A549 (cell line): Measurements from ENCODE around the gene PCDH9. TPM values are rescaled to one million over a fixed set of nuclear protein-coding genes. Genes with fewer than 3 reads are reported as not detected.

Experiments used
- ATAC-seq, 2 experiments: fragments of 200-7000 bp in 1 of 2; fragments of >200 bp in 1 of 2; cut with Nextera tagmentation in 1 of 2; cut with Tn5 transposase in 1 of 2; 3 replicates each; pipeline versions ENCODE4 v1.8.0 to v1.9.1; 2018 to 2020; ENCODE audit warnings: mild to moderate bottlenecking in 1 of 2, moderate library complexity in 1 of 2
- CTCF ChIA-PET: fragments of 300-600 bp; sonication (Branson Sonifier 250); formaldehyde crosslinking; extraction: SDS; loops from one replicate; lab custom pipeline; 2021; ENCODE audit warnings: antibody characterized with exemption, inconsistent platforms; lab: Yijun Ruan, JAX
- POLR2A ChIA-PET: fragments of 350-600 bp; formaldehyde crosslinking; extraction: SDS; loops from one replicate; lab custom pipeline; 2021; ENCODE audit warnings: antibody characterized with exemption, inconsistent platforms; lab: Yijun Ruan, JAX
- DNase-seq, 2 experiments: peaks; one replicate each; pipeline versions ENCODE4 v3.0.0 to v3.0.0-alpha.2; 2011 to 2016; ENCODE audit warnings: low read depth in 1 of 2, low spot score in 1 of 2
- FAIRE-seq: peaks from 2 replicates; lab custom pipeline; 2011; peaks lifted over from hg19 to GRCh38; lab: Jason Lieb, UNC
- H3K27ac ChIP-seq, 2 experiments: fragments of >200 bp; sonication (Bioruptor Twin); formaldehyde crosslinking; 3 replicates each; pipeline ENCODE4 v1.5.1; 2016 to 2017
- H3K4me1 ChIP-seq: fragments of >200 bp; sonication (Bioruptor Twin); formaldehyde crosslinking; 3 replicates; pipeline ENCODE4 v1.6.1; 2016
- H3K4me2 ChIP-seq: fragments of >200 bp; sonication (Bioruptor Twin); formaldehyde crosslinking; 3 replicates; pipeline ENCODE4 v1.6.1; 2016
- H3K4me3 ChIP-seq: fragments of >200 bp; sonication (Bioruptor Twin); formaldehyde crosslinking; 3 replicates; pipeline ENCODE4 v1.5.1; 2016
- H3K9me3 ChIP-seq: fragments of >200 bp; sonication (Bioruptor Twin); formaldehyde crosslinking; 3 replicates; pipeline ENCODE4 v1.6.1; 2016
- CEBPB ChIP-seq, 2 experiments: fragments of >200 bp in 1 of 2; sonication (Bioruptor Twin) in 1 of 2; formaldehyde crosslinking in 1 of 2; IDR thresholded peaks; 2 replicates each; pipeline ENCODE4 v1.6.1; 2012 to 2016
- CHD4 ChIP-seq: fragments of 200-600 bp; sonication (generic); IDR thresholded peaks from 2 replicates; pipeline ENCODE4 v1.6.1; 2016; ENCODE audit warnings: antibody characterized with exemption, mild to moderate bottlenecking, borderline replicate concordance
- EHF ChIP-seq: fragments of 250-450 bp; sonication (Bioruptor Pico); IDR thresholded peaks from 2 replicates; pipeline ENCODE4 v1.5.0; 2020; ENCODE audit warnings: mild to moderate bottlenecking
- FOSB ChIP-seq: fragments of 250-450 bp; sonication (Bioruptor Pico); IDR thresholded peaks from 2 replicates; pipeline ENCODE4 v1.5.0; 2020; ENCODE audit warnings: mild to moderate bottlenecking, moderate library complexity
- FOSL2 ChIP-seq, 2 experiments: fragments of 450-650 bp in 1 of 2; fragments of >200 bp in 1 of 2; sonication (Bioruptor Twin) in 1 of 2; formaldehyde crosslinking; IDR thresholded peaks; 2 replicates each; pipeline versions ENCODE4 v1.5.0 to v1.6.1; 2016 to 2020; ENCODE audit warnings: mild to moderate bottlenecking in 1 of 2, moderate library complexity in 1 of 2
- GATA3 ChIP-seq: IDR thresholded peaks from 2 replicates; pipeline ENCODE4 v1.6.1; 2012; ENCODE audit warnings: borderline replicate concordance
- HOXA7 ChIP-seq: fragments of 250-450 bp; sonication (Bioruptor Pico); IDR thresholded peaks from 2 replicates; pipeline ENCODE4 v1.5.0; 2020; ENCODE audit warnings: mild to moderate bottlenecking, moderate library complexity
- HOXB5 ChIP-seq: fragments of 250-450 bp; sonication (Bioruptor Pico); IDR thresholded peaks from 2 replicates; pipeline ENCODE4 v1.5.0; 2020; ENCODE audit warnings: mild to moderate bottlenecking, moderate library complexity
- JUN ChIP-seq, 2 experiments: fragments of >200 bp; sonication (Bioruptor Twin); formaldehyde crosslinking; IDR thresholded peaks; 2 replicates in 1 of 2; 3 replicates in 1 of 2; pipeline ENCODE4 v1.6.1; 2016 to 2017
- KDM1A ChIP-seq: fragments of 200-600 bp; sonication (generic); IDR thresholded peaks from 2 replicates; pipeline ENCODE4 v1.6.1; 2016; ENCODE audit warnings: low read depth, mild to moderate bottlenecking
- MAFK ChIP-seq: fragments of 450-650 bp; IDR thresholded peaks from 2 replicates; pipeline ENCODE4 v1.6.1; 2014; ENCODE audit not compliant: partially characterized antibody
- NFE2L2 ChIP-seq: fragments of 150-350 bp; conservative IDR thresholded peaks from 2 replicates; pipeline ENCODE4 v1.6.1; 2014; ENCODE audit warnings: low read length
- NPAS2 ChIP-seq: fragments of 250-450 bp; sonication (Bioruptor Pico); IDR thresholded peaks from 2 replicates; pipeline ENCODE4 v1.8.0; 2022; ENCODE audit warnings: mild to moderate bottlenecking, moderate library complexity, borderline replicate concordance
- NR3C1 ChIP-seq: fragments of >200 bp; sonication (Bioruptor Twin); formaldehyde crosslinking; IDR thresholded peaks from 3 replicates; pipeline ENCODE4 v1.6.1; 2017
- RAD21 ChIP-seq, 2 experiments: fragments of >200 bp in 1 of 2; sonication (Bioruptor Twin) in 1 of 2; formaldehyde crosslinking in 1 of 2; IDR thresholded peaks in 1 of 2; conservative IDR thresholded peaks in 1 of 2; 2 replicates in 1 of 2; 3 replicates in 1 of 2; pipeline ENCODE4 v1.6.1; 2012 to 2018; ENCODE audit warnings: inconsistent platforms in 1 of 2
- RCOR1 ChIP-seq: fragments of 150-350 bp; IDR thresholded peaks from 2 replicates; pipeline ENCODE4 v1.6.1; 2014; ENCODE audit warnings: antibody characterized with exemption, low read length, low read depth
- SMC3 ChIP-seq: fragments of >200 bp; sonication (Bioruptor Twin); formaldehyde crosslinking; IDR thresholded peaks from 3 replicates; pipeline ENCODE4 v1.6.1; 2018; ENCODE audit warnings: inconsistent platforms
- ZFP36 ChIP-seq: fragments of 450-650 bp; IDR thresholded peaks from 2 replicates; pipeline ENCODE4 v1.6.1; 2014; ENCODE audit warnings: borderline replicate concordance; ENCODE audit not compliant: partially characterized antibody
- ZNF302 ChIP-seq: fragments of 250-450 bp; sonication (Bioruptor Pico); IDR thresholded peaks from 2 replicates; pipeline ENCODE4 v1.9.0; 2021; ENCODE audit warnings: inconsistent platforms, mild to moderate bottlenecking, moderate library complexity
- ZSCAN20 ChIP-seq: fragments of 250-450 bp; sonication (Bioruptor Pico); IDR thresholded peaks from 2 replicates; pipeline ENCODE4 v1.8.0; 2022; ENCODE audit warnings: mild to moderate bottlenecking, moderate library complexity
- WGBS: methylation state at CpG from one replicate; pipeline ENCODE4 v1.1.6; 2017; ENCODE audit errors: missing lambda C conversion rate; 5-methylcytosine and 5-hydroxymethylcytosine counted together
- polyA plus RNA-seq, 4 experiments: library from polyadenylated mRNA; depleted of rRNA in 3 of 4; stranded (reverse); fragments of >200 nt; fragmentation: RNase III in 1 of 4; extraction: RNeasy Plus Mini Kit Qiagen cat#74134 plus additional on column Dnase treatment in 1 of 4; gene quantifications; 2 replicates in 3 of 4; 3 replicates in 1 of 4; pipeline ENCODE4 v1.2.3, GENCODE V29; 2011 to 2017
- TF ChIP-seq, protein P1 (sequence below): fragments of >200 bp; sonication (Bioruptor Twin); formaldehyde crosslinking; IDR thresholded peaks from 3 replicates; pipeline ENCODE4 v1.5.1; 2016
- TF ChIP-seq, protein P2 (sequence below): IDR thresholded peaks from 2 replicates; pipeline ENCODE4 v1.6.1; 2012
- TF ChIP-seq, protein P3 (sequence below): fragments of 200-600 bp; sonication (generic); IDR thresholded peaks from 2 replicates; pipeline ENCODE4 v1.6.1; 2016; ENCODE audit warnings: antibody characterized with exemption, mild to moderate bottlenecking, moderate library complexity

PCDH9 gene
- polyA plus RNA-seq, 2 of the 4 experiments (the other 2 are of a cell fraction), result 16.0 to 29.5 TPM

DNA sequence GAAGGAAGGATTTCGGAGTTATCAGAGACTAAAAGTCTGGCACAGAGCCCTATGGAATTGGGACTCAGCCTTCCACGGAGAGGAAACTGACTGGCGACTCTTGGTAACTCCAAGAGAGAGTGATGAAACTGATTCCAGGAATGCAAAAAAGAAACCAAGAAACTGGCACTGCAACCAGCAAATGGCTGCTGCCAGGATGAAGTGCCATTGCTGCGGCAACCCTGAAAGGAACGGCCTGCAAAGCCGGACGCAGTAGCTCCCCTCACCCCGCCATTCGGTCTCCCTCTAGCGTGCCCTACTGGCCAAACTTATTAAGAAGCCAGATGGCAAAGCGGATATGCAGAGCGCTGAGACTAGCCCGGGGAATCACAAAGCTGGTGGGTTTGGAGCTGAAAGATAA, 236.0 kb downstream of the PCDH9 start:
- WGBS, result 0% methylated on average over 13 of the region's 13 CpGs
- peak; percentile 49 to 91 for DNase-seq
- Histone ChIP-seq H3K4me3 (peak overlapping the region; percentile 40), H3K27ac (peak overlapping the region; percentile 80 to 88), H3K4me1 (peaks cover 46% of the 10 kb centered on the region)
- CTCF ChIA-PET, result interaction anchor here (0.5 to 2.0 kb wide), 21 partner anchors 9 to 1337 kb away, joined by 3 to 8 read pairs (median 4); no protein-coding TSS in a partner anchor
- TF ChIP-seq JUN (IDR thresholded peaks at IDR 0.05) (peak in 1 of 2 experiments; percentile 45; a peak in 2 of 5 replicates), RAD21 (conservative IDR thresholded peaks at IDR 0.05 in 1 of 2, IDR thresholded peaks at IDR 0.05 in 1 of 2) (peak; percentile 70 to 76), FOSL2 (IDR thresholded peaks at IDR 0.05) (no peak), FOSL2 (CRISPR knock-in tag; IDR thresholded peaks at IDR 0.05) (no peak), SMC3 (peak; percentile 69), HOXB5 (CRISPR knock-in tag) (no peak), GATA3 (peak; percentile 41; the same call in 1 of the 2 replicates), MAFK (no peak), CEBPB (IDR thresholded peaks at IDR 0.05) (peak in 1 of 2 experiments; percentile 31; a peak in 1 of 4 replicates)
- TF ChIP-seq, protein P1, sequence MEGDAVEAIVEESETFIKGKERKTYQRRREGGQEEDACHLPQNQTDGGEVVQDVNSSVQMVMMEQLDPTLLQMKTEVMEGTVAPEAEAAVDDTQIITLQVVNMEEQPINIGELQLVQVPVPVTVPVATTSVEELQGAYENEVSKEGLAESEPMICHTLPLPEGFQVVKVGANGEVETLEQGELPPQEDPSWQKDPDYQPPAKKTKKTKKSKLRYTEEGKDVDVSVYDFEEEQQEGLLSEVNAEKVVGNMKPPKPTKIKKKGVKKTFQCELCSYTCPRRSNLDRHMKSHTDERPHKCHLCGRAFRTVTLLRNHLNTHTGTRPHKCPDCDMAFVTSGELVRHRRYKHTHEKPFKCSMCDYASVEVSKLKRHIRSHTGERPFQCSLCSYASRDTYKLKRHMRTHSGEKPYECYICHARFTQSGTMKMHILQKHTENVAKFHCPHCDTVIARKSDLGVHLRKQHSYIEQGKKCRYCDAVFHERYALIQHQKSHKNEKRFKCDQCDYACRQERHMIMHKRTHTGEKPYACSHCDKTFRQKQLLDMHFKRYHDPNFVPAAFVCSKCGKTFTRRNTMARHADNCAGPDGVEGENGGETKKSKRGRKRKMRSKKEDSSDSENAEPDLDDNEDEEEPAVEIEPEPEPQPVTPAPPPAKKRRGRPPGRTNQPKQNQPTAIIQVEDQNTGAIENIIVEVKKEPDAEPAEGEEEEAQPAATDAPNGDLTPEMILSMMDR, result peak; percentile 66
- TF ChIP-seq, protein P2, sequence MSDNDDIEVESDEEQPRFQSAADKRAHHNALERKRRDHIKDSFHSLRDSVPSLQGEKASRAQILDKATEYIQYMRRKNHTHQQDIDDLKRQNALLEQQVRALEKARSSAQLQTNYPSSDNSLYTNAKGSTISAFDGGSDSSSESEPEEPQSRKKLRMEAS, result peak; percentile 59
- TF ChIP-seq, all 56 proteins: peak for 7
- POLR2A ChIA-PET, result interaction anchor here (1.1 to 1.5 kb wide), 3 partner anchors 61 to 337 kb away, joined by 4 to 7 read pairs (median 5); no protein-coding TSS in a partner anchor
- ATAC-seq, result peak; percentile 98 to 99
- FAIRE-seq, result no peak
- peak overlapping the region; percentile 82 for H3K4me2 ChIP-seq
- H3K9me3 ChIP-seq, result no peaks in the 10 kb centered on the region

DNA sequence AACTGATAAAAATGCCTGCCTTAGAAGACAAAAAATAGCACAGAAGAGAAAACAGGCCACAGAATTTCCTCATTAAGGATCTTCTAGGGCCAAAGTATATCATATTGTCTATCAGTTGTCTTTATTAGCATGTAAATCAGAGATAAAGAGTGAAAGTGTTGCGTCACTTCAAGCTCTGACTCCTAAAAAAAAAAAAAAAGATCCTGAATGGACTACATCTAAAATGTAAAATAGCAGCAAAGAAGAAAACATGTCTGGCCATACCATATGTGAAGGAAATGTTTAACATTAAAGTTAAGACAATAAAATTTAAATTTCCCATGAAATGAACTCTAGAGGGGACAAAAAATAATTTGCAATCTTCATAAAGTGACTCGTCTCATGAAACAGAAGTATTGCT, 237.4 kb downstream of the PCDH9 start:
- Histone ChIP-seq H3K27ac (peak overlapping the region; percentile 79 to 80), H3K4me2 (peak overlapping the region; percentile 82), H3K4me3 (0 out of 3 replicates have a peak overlapping the region, but pooled peaks have one; percentile 8), H3K9me3 (no peaks in the 10 kb centered on the region), H3K4me1 (peaks cover 46% of the 10 kb centered on the region)
- DNase-seq (no peak), FAIRE-seq (no peak), ATAC-seq (no peak)
- TF ChIP-seq ZNF302 (CRISPR knock-in tag), result no peak
- no peak for TF ChIP-seq NPAS2 (CRISPR knock-in tag)
- no peak for TF ChIP-seq ZSCAN20 (CRISPR knock-in tag)
- TF ChIP-seq NR3C1, result no peak
- no peak for TF ChIP-seq KDM1A
- TF ChIP-seq FOSB (CRISPR knock-in tag), result no peak
- TF ChIP-seq, protein P3, sequence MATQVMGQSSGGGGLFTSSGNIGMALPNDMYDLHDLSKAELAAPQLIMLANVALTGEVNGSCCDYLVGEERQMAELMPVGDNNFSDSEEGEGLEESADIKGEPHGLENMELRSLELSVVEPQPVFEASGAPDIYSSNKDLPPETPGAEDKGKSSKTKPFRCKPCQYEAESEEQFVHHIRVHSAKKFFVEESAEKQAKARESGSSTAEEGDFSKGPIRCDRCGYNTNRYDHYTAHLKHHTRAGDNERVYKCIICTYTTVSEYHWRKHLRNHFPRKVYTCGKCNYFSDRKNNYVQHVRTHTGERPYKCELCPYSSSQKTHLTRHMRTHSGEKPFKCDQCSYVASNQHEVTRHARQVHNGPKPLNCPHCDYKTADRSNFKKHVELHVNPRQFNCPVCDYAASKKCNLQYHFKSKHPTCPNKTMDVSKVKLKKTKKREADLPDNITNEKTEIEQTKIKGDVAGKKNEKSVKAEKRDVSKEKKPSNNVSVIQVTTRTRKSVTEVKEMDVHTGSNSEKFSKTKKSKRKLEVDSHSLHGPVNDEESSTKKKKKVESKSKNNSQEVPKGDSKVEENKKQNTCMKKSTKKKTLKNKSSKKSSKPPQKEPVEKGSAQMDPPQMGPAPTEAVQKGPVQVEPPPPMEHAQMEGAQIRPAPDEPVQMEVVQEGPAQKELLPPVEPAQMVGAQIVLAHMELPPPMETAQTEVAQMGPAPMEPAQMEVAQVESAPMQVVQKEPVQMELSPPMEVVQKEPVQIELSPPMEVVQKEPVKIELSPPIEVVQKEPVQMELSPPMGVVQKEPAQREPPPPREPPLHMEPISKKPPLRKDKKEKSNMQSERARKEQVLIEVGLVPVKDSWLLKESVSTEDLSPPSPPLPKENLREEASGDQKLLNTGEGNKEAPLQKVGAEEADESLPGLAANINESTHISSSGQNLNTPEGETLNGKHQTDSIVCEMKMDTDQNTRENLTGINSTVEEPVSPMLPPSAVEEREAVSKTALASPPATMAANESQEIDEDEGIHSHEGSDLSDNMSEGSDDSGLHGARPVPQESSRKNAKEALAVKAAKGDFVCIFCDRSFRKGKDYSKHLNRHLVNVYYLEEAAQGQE, result no peak
- TF ChIP-seq EHF (CRISPR knock-in tag), result no peak
- no peak for TF ChIP-seq ZFP36
- no peak for TF ChIP-seq CHD4
- TF ChIP-seq HOXA7 (CRISPR knock-in tag), result no peak
- TF ChIP-seq NFE2L2, result no peak
- TF ChIP-seq RCOR1, result no peak
- CTCF ChIA-PET, result no interaction called here
- POLR2A ChIA-PET, result no interaction called here
- 30% methylated on average over 2 of the region's 2 CpGs for WGBS
